ENCODE data around the gene COTL1.
"Not testable (repeated sequence)": the region's sequence is repeated elsewhere in the genome, so short reads cannot be mapped to it uniquely, and the experiment has no call there.

Gene COTL1

GRCh38 chr16:84570739-84571403 is 47.0 kb downstream of the COTL1 start:
- DNase-seq (ENCODE audit: low read depth in 2 of 2) = no peak

- DNase-seq (ENCODE audit: low read depth in 2 of 2) = no peak
Observed at GRCh38 chr16:84569382-84569987, 48.4 kb downstream of the COTL1 start.

GRCh38 chr16:84568066-84568465 is 49.8 kb downstream of the COTL1 start:
- DNase-seq (ENCODE audit: low read depth in 2 of 2) = no peak

GRCh38 chr16:84567286-84567962 is 50.5 kb downstream of the COTL1 start:
- DNase-seq (ENCODE audit: low read depth in 2 of 2) = no peak

GRCh38 chr16:84566545-84567257 is 51.2 kb downstream of the COTL1 start:
- no peak for DNase-seq (ENCODE audit: low read depth in 2 of 2)

GRCh38 chr16:84565669-84566495 is 52.0 kb downstream of the COTL1 start:
- DNase-seq (ENCODE audit: low read depth in 2 of 2) = no peak

- DNase-seq (ENCODE audit: low read depth in 2 of 2) = no peak
Observed at GRCh38 chr16:84563786-84564420, 54.0 kb downstream of the COTL1 start.

GRCh38 chr16:84563064-84563715 is 54.7 kb downstream of the COTL1 start:
- DNase-seq (ENCODE audit: low read depth in 2 of 2) = no peak

GRCh38 chr16:84562174-84562815 is 55.6 kb downstream of the COTL1 start:
- DNase-seq (ENCODE audit: low read depth in 2 of 2) = no peak

GRCh38 chr16:84561291-84561690 is 56.6 kb downstream of the COTL1 start:
- no peak for DNase-seq (ENCODE audit: low read depth in 2 of 2)

- DNase-seq (ENCODE audit: low read depth in 2 of 2) = no peak
Observed at GRCh38 chr16:84560269-84560668, 57.6 kb downstream of the COTL1 start.

- no peak for DNase-seq (ENCODE audit: low read depth in 2 of 2)
Observed at GRCh38 chr16:84559311-84559932, 58.5 kb downstream of the COTL1 start.

- DNase-seq (ENCODE audit: low read depth in 2 of 2) = not testable (repeated sequence)
Observed at GRCh38 chr16:84558850-84559249, 59.0 kb downstream of the COTL1 start.

GRCh38 chr16:84557504-84557903 is 60.4 kb downstream of the COTL1 start:
- no peak for DNase-seq (ENCODE audit: low read depth in 2 of 2)

- no peak for DNase-seq (ENCODE audit: low read depth in 2 of 2)
Observed at GRCh38 chr16:84557059-84557458, 60.8 kb downstream of the COTL1 start.

- no peak for DNase-seq (ENCODE audit: low read depth in 2 of 2)
Observed at GRCh38 chr16:84555418-84556196, 62.3 kb downstream of the COTL1 start.

GRCh38 chr16:84554627-84555328 is 63.1 kb downstream of the COTL1 start:
- DNase-seq (ENCODE audit: low read depth in 2 of 2) = no peak

- DNase-seq (ENCODE audit: low read depth in 2 of 2) = no peak
Observed at GRCh38 chr16:84553873-84554399, 63.9 kb downstream of the COTL1 start.
